Measurements from ENCODE around the gene C1orf159.
"Not testable (repeated sequence)": the region's sequence is repeated elsewhere in the genome, so short reads cannot be mapped to it uniquely, and the experiment has no call there.

C1orf159 gene

DNA sequence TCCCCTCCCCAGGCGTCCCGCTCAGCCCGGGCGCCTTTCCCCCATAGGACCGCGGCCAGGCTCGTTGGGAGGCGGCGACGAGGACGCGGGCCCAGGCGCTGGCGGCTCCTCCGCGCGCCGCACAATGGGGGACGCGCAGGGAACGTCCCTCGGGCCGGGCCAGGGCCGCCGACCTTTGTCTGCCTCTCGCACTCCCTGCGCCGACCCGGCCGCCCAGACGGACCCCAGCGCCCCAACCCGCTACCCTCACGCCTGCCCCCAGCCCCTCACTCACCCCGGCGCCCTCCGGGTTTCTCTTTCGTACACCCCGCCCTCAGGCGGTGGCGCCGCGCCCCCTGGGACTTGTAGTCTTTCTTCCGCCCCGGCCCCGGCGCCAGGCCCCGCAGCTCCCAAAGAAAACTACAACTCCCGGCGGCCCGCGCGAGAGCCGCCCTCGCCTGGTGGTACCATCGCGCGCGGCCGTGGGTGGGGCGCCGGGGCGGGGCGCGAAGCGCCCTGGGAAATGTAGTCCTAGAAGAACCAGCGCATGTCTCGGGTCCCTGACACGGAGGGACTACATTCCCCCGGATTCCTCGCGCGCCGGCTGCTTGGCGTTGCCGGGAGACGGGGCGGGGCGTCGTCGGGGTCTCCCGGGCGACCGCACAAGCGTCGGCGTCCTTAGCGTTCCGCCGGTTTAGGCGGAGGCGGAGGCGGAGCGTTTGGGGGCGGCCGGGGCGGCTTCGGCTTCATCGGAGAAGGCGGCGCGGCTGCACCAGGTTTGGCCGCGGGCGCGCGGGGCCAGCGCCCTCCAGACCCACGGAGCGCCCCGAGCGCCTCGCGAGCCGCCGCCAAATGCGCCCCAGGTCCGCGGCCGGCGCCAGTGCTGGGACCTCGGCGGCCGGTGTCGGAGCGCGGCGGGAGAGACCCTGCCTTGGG is at the start of gene C1orf159:
C1orf159 (minus strand) TSS at position 304 of the 915 bp plus-strand sequence. CDS start 24,546 bp downstream, outside the sequence.
- DNase-seq = peak; percentile 98

DNA sequence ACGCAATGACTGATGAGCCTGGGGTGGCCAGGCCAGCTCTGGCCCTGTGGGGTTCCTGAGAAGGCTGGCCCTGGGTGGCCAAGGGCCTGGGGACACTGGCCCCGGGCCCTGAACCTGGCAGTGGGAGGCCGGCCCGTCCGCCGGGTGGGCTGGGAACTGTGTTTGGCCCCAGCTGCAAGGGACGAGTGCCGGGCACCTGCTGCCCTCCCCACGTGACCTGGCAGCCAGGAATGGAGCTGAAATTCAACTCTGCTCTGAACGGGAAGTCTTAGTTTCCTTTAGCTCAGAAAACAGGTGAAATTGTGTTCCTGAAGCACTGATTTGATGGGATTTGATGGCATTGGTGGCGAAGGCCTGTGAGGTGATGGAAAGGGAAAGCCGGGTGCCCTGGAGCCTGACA is 49.6 kb upstream of the C1orf159 start:
- no peak for DNase-seq

DNA sequence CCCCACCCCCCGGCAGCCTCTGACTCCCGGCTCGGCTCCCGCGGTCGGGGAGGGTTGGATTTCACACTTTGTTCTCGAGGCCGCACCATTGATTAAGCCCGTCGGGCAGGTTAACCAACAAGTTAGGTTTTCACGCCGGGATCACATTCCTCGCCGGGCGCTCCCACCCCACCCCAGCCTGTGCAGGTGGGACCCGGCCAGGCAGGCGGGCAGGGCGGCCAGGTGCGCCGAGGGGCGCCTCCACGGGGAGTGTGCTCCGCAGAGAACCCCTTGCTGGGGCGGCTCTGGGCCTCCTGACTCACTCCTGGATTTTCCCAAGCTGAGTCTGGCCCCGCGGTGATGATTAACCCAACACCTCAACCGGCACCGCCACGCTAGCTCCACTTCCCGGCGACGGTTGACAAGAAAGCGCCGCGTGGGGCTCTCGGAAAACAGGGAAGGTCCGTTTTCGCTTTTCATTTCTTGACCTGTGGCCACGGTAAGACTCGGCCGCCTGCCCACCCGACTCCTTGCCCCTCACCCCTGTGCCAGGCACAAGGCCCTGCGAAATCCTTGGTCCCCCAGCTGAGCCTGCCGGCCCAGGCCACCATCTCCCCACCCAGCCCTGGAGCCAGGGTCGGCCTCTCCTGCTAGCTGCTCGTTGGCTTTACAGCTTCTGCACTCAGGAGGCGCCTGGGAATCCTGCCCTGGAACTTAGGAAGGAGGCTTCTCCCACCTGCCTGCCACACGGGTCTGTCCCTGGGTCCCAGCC is 49.0 kb upstream of the C1orf159 start:
- no peak for DNase-seq

DNA sequence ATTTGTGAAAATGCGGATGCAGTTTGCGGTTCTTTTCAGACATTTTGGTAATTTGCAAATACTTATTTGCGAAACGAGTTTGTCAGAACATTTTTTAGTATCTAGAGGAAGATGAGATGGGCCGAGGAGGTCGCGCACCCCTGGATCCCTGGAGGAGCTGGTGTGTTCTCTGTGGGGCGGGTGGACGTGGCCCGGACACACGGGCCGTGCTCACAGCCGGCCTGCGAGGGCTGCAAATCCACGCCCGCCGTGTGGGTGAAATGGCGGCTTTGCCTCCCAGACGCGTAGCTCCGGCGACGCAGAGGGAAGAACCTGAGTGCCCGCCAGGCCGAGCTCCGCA is 48.4 kb upstream of the C1orf159 start:
- no peak for DNase-seq

DNA sequence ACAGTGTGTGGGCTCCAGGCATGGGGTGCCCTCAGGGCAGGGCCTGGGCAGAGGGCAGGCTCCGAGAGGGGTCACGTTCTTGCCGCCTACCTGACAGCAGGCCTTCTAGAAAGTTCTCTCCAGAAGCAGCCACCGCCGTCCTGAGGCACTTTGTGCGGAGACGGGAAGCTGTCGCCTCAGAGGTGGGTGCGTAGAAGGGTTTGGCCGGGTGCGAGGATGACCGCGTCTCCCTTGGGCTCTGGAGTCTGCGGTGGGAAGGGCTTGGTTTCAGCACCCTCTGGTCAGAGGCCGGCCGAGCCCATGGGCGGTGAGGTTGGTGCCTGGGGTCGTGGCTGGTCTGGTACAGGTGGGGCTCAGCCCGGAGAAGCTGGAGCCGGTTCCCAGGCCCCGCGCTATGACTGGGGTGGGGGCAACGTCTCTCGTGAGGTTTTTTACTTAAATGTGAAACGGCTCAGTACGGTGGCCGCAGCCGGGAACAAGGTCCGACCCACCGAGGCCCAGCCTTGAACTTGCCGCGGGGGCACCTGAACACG is 47.7 kb upstream of the C1orf159 start:
- no peak for DNase-seq

DNA sequence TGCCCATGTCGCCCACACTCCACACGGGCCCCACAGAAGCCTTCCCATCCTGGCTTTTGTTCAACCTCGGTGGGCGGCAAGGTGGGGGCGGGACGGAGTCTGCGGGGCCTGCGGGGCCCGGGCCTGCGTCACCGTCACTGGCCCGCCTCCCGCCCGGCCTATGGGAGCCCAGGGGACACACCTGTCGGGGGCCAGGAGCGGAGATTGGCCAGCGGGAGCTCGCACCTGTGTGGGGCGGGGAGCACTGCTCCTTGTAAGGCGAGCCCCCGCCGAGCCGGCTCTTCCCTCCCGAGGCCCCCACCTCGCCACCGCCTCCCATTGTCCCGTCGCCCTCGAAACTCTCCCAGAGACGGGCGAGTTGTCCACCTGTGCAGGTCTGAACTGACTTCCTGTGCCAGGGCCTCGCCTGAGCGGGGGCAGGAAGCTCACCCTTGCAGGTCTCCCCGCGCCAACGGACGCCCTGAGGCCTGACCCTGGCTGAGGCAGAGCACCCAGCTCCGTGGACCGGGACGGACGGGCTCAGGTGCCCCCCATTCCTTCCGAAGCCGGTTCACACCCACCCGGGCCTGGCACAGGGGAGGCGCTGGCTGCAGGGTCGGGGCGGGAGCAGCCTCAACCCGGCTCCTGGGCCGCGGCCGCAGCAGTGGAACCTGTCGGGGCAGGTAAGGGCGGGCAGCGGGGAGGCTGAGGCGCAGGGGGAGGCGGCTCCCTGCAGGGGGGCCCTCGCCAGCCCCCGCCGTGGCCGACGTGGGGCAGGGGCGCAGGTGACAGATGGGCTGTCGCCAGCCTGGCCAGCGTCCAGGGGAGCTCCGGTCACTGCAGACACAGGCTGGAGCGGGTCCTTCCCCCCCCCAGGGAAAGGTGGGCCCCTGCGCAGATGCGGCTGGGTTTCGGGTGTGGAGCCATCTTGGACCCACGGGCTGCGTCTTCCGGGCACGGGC is 47.0 kb upstream of the C1orf159 start:
- no peak for DNase-seq

DNA sequence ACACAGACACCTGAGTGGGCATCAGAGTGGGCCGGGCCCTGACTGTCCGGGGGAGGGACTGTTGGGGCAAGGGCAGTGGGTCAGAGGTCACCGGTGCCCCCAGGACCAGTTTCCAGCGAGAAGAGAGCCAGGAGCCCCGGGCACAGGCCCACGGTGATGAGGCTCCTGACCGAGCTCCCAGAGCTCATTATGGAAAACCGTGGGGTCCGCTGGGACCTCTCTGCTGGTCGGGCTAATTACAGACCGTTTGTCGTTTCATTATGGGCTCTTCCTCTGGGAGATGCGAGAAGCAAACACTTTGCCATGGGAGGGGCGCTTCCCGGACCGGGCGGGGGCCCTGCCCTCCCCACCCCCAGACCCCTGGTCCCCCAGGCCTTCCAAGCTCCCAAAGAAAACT is 45.8 kb upstream of the C1orf159 start:
- no peak for DNase-seq

DNA sequence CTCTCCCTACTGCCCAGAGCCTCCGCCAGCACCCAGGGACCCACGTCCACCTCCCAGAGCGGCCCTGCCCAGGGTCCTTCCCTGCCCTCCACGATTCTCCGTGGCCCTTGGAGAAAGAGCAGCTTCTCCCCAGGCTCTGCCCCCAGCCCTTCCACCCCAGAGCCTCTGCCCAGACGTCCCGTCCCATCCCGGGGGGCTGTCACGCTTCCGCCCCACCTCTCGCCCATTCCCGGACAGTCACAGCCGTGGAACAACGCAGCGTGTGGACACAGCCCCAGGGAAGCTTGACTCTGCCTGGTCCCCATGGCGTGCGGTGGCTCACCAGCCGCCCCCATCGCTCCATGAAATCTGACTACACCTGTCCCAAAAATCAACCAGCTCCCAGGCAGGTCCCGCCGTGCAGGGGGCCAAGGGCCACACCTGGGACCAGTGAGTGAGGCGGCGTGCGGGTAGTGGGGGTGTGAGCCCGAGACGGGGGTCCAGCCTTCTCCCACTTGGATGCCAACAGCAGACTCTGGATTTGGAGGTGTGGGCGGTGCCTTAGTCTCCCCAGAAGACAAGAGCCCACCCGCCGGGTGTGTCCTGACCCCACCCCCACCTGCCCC is 45.3 kb upstream of the C1orf159 start:
- DNase-seq = no peak

DNA sequence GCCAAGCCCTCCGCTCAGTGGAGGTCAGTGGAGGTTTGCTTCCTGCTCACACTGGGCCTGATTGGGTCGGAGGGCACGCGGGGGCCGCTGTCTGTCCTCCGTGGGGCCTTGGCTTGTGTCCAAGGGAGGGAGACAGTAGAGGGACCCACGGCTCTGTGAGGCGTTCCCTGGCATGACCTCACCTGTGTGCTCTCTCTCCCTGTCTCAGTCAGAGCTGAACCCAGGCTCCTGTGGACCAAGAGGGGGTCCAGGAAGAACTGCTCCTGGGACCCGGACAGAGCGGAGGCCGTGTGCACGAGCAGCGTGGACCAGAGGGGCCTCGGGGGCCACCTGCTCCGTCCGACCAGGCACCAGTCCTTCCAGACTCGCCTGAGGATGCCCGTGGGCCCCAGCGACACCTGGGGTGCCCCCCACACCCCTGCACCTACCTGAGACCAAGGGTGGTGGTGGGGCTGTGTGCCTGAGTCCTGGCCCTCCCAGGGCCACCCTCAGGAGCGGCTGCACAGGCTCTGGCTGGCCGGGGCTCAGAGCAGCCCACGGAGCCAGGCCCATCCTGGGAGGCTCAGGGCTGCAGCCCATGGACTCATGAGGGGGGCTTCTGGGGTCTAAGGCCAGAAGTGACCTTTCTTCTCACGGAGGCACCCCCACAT is 44.5 kb upstream of the C1orf159 start:
- DNase-seq = no peak

DNA sequence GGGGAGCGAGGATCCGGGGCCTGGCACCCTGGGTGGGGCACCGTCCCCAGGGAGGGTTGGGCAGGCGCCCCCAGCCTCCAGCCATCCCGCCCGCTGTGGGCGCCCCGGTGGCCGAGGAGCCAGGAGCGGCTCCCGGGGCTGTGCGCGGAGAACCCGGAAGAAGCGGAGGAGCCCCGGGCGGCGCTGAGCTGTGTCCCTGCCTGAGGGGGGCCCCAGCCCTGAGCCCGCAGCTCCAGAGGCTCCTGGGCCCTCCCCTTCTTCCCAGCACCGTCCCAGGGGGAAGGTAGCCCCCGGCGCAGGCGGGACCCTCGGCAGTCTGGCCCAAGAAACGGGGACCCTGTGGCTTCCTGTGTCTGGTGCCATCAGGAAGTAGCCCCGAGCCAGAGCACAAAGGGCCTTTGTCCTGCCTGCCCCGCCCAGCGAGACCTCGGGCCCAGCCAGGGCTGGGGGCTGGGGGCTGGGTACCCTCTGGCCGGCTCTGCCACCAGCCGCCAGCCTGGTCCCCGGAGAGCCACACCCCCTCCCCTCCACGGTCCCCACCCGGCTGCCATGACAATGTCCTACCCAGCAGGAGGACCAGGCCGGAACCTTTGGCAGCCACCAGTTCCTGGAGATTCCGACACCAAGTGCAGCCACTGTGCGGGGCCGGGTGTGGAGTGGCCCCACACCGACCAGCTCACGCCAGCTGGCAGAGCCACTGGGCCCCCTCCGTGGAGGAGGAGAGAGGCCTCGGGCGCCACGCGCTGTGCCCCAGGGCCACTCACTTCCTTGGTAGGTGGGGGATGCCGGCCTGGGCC is 42.2 kb upstream of the C1orf159 start:
- DNase-seq = no peak

DNA sequence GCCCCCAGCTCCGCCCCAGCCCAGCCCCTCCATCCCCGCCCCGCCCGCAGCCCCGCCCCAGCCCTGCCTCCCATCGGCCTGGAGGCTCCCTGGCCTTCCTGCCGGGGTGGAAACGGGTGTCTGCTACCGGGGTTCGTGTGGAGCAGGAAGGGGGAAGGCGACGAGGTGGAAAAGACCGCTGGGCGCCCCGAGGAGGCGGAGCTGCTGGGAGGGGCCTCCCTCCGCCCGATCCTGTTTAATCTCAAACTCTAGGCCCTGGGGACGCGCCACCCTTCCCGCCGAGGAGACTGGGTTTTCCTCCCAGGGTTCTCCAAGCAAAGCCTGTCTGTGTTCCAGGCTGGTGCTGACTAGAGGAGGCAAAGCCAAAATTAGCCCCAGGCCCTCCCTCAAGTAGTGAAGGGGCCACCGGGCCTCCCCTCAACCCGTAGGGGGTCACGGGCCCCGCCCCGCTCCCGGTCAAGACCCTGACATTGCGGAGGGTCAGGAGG is 41.6 kb upstream of the C1orf159 start:
- peak; percentile 49 to 58 for DNase-seq

DNA sequence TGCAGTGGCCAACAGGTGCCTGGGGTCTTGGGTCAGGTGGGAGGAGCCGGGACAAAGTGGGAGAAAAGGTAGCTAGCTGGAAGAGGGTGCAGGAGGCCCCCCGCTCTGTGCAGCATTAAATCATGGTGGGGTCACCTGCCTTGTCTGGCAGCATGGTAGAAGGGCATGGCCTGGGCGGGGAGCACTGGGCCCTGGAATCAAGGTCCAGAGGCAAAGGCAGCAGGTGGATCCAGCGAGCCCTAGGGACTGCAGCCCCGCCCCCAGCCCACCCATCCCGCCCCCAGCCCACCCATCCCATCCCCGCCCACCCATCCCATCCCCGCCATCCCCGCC is 41.1 kb upstream of the C1orf159 start:
- no peak for DNase-seq

DNA sequence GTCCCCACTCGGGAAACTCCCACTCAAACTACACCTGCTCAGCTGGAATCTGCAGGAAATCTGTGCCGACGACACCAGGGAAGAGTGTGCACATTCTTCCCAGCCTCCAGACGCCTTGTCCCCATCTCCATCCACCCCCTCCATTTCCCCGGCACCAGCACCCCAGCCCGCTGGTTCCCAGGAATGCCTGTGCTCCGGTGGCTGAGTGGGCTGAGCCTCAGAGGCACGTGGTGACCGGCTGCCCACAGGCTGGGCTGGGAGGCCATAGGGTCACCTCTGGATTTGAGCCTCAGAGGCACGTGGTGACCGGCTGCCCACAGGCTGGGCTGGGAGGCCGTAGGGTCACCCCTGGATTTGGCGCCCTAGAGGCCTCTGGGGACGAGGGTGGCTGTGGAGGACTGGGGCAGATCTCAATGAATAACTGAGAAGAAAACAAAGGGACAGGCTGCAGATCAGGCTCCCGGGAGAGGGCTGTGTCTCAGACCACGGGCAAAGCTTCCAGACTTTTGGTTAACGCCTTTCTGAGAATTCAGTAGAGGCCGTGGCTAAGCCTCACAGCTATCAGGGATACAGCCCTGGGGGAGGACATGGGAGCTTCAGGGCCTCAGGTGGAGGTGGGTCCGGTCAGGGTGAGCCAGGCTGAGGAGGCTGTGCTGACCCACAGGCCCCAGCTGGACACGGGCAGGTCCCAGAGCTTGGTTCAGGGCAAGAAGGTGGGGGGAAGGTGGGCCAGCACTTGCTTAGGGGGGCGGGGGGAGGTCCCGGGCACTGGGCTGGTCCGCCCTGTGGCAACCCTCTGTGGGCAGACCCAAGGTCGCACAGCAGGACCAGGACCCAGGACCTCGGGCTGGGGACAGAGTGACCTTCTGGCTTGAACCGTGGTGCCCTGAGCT is 40.5 kb upstream of the C1orf159 start:
- no peak for DNase-seq

DNA sequence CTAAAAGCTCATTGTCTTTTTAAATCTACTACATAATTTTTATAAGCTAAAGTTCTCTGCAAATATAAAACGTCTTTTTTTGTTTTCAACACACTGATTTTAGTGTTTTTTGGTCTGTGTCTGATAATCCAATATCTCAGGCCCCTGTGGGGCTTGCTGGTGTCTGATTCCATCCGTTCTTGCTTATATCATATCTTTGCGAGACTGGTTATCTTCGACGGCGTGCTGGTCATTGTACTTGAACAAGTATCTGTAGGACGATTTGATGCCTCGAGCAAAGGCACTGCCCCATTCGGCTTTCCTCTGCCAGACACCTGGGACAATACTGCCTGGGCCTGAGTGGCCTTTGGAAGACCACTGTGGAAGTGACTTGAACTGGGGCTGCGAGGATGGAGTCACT is 39.4 kb upstream of the C1orf159 start:
- no peak for DNase-seq

DNA sequence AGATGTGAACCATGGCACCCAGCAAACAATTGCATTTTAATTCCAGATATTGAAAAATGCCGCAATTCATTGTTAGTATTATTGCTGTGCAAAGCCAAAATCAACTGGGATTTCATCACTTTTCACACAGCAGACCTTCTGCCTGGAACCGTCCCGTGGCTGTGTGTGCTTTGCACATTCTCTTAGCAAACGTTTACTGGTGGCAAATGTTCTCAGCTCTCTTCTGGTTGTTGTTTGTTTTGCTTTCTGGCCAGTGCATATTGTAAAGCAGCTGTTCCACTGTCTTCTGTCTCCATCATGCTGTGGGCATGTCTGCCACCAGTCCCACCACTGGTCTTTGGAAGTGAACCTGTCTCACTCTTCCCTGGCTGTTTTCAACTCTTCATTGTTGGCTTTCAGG is 38.0 kb upstream of the C1orf159 start:
- no peak for DNase-seq

DNA sequence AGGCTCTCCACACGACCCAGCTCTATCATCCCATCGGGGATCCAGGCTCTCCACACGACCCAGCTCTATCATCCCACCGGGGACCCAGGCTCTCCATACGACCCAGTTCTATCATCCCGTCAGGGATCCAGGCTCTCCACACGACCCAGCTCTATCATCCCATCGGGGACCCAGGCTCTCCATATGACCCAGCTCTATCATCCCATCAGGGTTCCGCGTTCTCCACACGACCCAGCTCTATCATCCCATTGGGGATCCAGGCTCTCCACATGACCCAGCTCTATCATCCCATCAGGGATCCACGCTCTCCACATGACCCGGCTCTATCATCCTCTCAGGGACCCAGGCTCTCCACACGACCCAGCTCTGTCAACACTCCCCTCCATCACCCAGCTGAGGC is 37.3 kb upstream of the C1orf159 start:
- DNase-seq = not testable (repeated sequence)

DNA sequence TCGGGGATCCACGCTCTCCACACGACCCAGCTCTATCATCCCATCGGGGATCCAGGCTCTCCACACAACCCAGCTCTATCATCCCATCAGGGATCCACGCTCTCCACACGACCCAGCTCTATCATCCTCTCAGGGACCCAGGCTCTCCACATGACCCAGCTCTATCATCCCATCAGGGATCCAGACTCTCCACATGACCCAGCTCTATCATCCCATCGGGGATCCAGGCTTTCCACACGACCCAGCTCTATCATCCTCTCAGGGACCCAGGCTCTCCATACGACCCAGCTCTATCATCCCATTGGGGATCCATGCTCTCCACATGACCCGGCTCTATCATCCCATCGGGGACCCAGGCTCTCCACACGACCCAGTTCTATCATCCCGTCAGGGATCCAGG is 36.5 kb upstream of the C1orf159 start:
- DNase-seq = not testable (repeated sequence)

DNA sequence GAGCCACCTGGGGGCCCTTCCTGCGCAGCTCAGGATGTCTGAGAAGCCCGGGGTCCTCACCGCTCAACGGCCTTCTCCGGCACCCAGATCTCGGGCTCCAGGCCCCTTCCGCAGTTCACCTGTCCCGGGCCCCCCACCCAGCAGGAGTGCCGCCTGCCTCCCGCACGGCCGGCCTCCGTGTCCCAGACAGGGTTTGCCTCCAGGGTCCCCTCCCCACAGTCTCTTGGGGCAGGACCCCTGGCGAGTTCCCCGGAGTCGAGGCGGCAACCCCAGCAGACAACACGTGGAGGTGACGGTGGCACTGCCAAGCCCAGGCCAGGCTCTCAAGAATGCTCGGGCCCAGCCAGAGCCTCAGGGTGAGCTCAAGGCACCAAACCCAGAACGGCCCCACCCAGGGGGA is 35.4 kb upstream of the C1orf159 start:
- DNase-seq = no peak

DNA sequence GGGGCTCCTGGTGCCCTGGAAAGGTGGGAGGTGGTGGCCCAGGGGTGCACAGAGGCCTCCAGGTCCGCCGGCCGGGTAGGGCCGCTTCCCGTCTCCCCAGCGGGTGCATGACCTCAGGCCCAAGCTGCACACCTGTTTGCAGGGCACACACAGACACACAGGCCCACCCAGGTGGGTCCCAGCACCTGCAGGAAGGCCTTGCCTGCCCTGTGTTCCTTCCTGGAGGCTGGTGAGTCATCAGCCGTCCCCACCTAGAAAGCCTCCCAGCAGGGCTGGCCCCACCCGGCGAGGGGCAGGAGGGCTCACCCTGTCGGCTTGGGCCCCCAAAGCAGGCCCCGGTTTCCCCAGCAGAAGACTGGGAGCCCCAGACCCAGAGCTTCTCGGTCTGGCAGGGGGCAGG is 34.2 kb upstream of the C1orf159 start:
- DNase-seq = no peak

DNA sequence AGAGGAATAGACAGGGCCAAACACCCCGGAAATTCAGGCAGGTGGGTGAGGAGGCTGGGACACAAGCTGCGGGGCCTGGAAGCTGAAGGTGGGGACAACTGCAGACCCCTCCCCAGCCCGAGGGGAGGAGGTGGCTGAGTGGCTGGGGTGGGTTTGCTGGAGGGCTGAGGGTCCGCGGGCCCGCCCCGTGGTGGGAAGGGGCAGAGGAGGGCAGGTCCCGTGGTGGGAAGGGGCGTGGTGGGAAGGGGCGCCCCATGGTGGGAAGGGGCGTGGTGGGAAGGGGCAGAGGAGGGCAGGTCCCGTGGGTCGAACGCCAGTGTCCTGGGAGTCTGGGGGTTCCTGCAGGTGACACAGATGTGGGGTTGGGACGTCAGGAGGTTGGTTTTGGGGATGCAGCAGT is 33.5 kb upstream of the C1orf159 start:
- no peak for DNase-seq
